ENCODE measurements around the gene SLC30A4.

GRCh38 chr15:45546789-45547188 is 24.2 kb upstream of the SLC30A4 start:
- TF ChIP-seq ZNF274 (IDR thresholded peaks at IDR 0.05; ENCODE audit: low read depth, low read length) (no peak), SUZ12 (IDR thresholded peaks at IDR 0.05; ENCODE audit: extremely low read depth, insufficient read depth, insufficient read length) (no peak), YY1 (IDR thresholded peaks at IDR 0.05; ENCODE audit: insufficient read depth, insufficient read length) (no peak)
